A673 (cell line): ENCODE data around the gene CGNL1. TPM values are rescaled to one million over a fixed set of nuclear protein-coding genes. Genes with fewer than 3 reads are reported as not detected.

Experiments used
- BruUV-seq: library from RNA; stranded (reverse); fragments of 400-500 nt; replicated peaks from 2 replicates; lab custom pipeline; 2021; lab: Mats Ljungman, UMichigan
- CTCF ChIA-PET: fragments of 300-600 bp; sonication (Branson Sonifier 250); formaldehyde crosslinking; loops from one replicate; lab custom pipeline; 2022; ENCODE audit warnings: antibody characterized with exemption; lab: Charles Lee
- POLR2A ChIA-PET: fragments of 300-600 bp; sonication (Branson Sonifier 250); formaldehyde crosslinking; loops from one replicate; lab custom pipeline; 2022; ENCODE audit warnings: antibody characterized with exemption; ENCODE audit not compliant: low non-redundant PET; lab: Charles Lee
- DNase-seq: peaks from one replicate; pipeline ENCODE4 v3.0.0-alpha.2; 2015; ENCODE audit warnings: low spot score
- H3K27ac ChIP-seq: fragments of 200-600 bp; sonication (generic); 2 replicates; pipeline ENCODE4 v1.5.1; 2016; ENCODE audit warnings: mixed run types, low read depth, mild to moderate bottlenecking, mixed read lengths, antibody characterized with exemption, low read length; ENCODE audit not compliant: poor library complexity, severe bottlenecking
- H3K27me3 ChIP-seq: fragments of 200-600 bp; sonication (generic); replicated peaks from 2 replicates; pipeline ENCODE4 v1.6.1; 2017; ENCODE audit warnings: mixed run types, low read depth, mild to moderate bottlenecking, mixed read lengths, antibody characterized with exemption, low read length; ENCODE audit not compliant: insufficient read depth, poor library complexity
- H3K36me3 ChIP-seq: fragments of 200-600 bp; sonication (generic); 2 replicates; pipeline ENCODE4 v1.6.1; 2016; ENCODE audit warnings: mixed run types, mild to moderate bottlenecking, mixed read lengths, antibody characterized with exemption, low read length; ENCODE audit not compliant: insufficient read depth, poor library complexity, severe bottlenecking
- H3K4me1 ChIP-seq: fragments of 200-600 bp; sonication (generic); 2 replicates; pipeline ENCODE4 v1.6.1; 2017; ENCODE audit warnings: mixed run types, mild to moderate bottlenecking, mixed read lengths, antibody characterized with exemption, low read length; ENCODE audit not compliant: insufficient read depth, poor library complexity, severe bottlenecking
- H3K4me3 ChIP-seq: fragments of 200-600 bp; sonication (generic); 2 replicates; pipeline ENCODE4 v1.5.1; 2016; ENCODE audit warnings: low read depth, mixed run types, mild to moderate bottlenecking, mixed read lengths, low read length; ENCODE audit not compliant: poor library complexity, severe bottlenecking
- H3K9me3 ChIP-seq: fragments of 200-600 bp; sonication (generic); 2 replicates; pipeline ENCODE4 v1.6.1; 2016; ENCODE audit warnings: mixed run types, low read depth, mild to moderate bottlenecking, mixed read lengths, antibody characterized with exemption, low read length; ENCODE audit not compliant: poor library complexity, severe bottlenecking
- CTCF ChIP-seq: fragments of 300-800, 200-600 bp; sonication (generic); conservative IDR thresholded peaks from 2 replicates; pipeline ENCODE4 v1.5.1; 2017; ENCODE audit warnings: low read depth, mild to moderate bottlenecking, antibody characterized with exemption, low read length, moderate library complexity, mixed read lengths
- EZH2 ChIP-seq: fragments of 200-600 bp; sonication (generic); IDR thresholded peaks from 2 replicates; pipeline ENCODE4 v1.6.1; 2017; ENCODE audit warnings: borderline replicate concordance, low read depth, mild to moderate bottlenecking, mixed read lengths, antibody characterized with exemption, low read length; ENCODE audit not compliant: poor library complexity, severe bottlenecking
- intact Hi-C: fragments of 100-400 bp; cut with micrococcal nuclease; formaldehyde crosslinking; loops from one replicate; pipeline ENCODE4 v1.10.0; 2022; ENCODE audit not compliant: unreplicated experiment
- total RNA-seq: library from RNA; stranded (reverse); gene quantifications from 2 replicates; pipeline ENCODE4 v1.2.3, GENCODE V29; 2021

Gene CGNL1
- total RNA-seq, 1 experiment from 2014 or later: 0.58 TPM

GRCh38 chr15:57567891-57568290 is 191.6 kb downstream of the CGNL1 start:
- POLR2A ChIA-PET: no interaction called here
- Histone ChIP-seq H3K9me3 (no peaks in the 10 kb centered on the region), H3K4me1 (no peaks in the 10 kb centered on the region), H3K4me3 (no peak overlapping the region), H3K36me3 (no peaks in the 10 kb centered on the region), H3K27me3 (no peaks in the 10 kb centered on the region), H3K27ac (no peak overlapping the region)
- DNase-seq: no peak
- CTCF ChIA-PET: no interaction called here
- intact Hi-C loops: loop anchor here (10.0 kb wide), 1 partner anchor 97 kb away; no protein-coding TSS in a partner anchor
- TF ChIP-seq CTCF (no peak), EZH2 (no peak)
- no TSS peak for BruUV-seq

- no peaks in the 10 kb centered on the region for H3K27me3 ChIP-seq
- no peak overlapping the region for H3K27ac ChIP-seq
- no peak for DNase-seq
- no peaks in the 10 kb centered on the region for H3K4me1 ChIP-seq
- no TSS peak for BruUV-seq
- TF ChIP-seq CTCF (no peak), EZH2 (no peak)
- CTCF ChIA-PET: no interaction called here
- POLR2A ChIA-PET: no interaction called here
- H3K4me3 ChIP-seq: no peak overlapping the region
- intact Hi-C loops: loop anchor here (10.0 kb wide), 1 partner anchor 97 kb away; no protein-coding TSS in a partner anchor
- no peaks in the 10 kb centered on the region for H3K9me3 ChIP-seq
- H3K36me3 ChIP-seq: no peaks in the 10 kb centered on the region
Measured at GRCh38 chr15:57568299-57568698, 192.0 kb downstream of the CGNL1 start.

DNA sequence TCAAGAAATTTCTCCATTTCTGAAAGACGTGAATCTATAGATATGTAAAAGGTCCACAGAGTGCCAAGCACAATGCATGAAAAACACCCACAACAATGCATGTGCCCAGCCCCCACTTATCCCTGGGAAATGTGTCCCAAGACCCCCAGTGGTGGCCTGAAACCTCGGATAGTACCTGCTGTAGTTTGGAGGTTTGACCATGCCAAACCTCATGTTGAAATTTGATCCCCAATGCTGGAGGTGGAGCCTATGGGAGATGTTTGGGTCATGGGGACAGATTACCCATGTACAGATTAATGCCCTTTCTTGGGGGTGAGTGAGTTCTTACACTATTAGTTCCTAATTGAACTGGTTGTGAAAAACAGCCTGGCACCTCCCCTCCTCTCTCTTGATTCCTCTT is 194.0 kb downstream of the CGNL1 start:
- POLR2A ChIA-PET: no interaction called here
- no peak overlapping the region for H3K27ac ChIP-seq
- intact Hi-C loops: no loop called here
- BruUV-seq: no TSS peak
- CTCF ChIA-PET: no interaction called here
- H3K36me3 ChIP-seq: no peaks in the 10 kb centered on the region
- no peak overlapping the region for H3K4me3 ChIP-seq
- H3K9me3 ChIP-seq: no peaks in the 10 kb centered on the region
- no peak for DNase-seq
- H3K27me3 ChIP-seq: no peaks in the 10 kb centered on the region
- TF ChIP-seq CTCF: no peak
- no peaks in the 10 kb centered on the region for H3K4me1 ChIP-seq
